Brain microvascular endothelial cell (primary cell): ENCODE results near the gene LRP1.

Experiments
- DNase-seq: peaks from one replicate; pipeline ENCODE4 v3.0.0-alpha.2; 2020
- H3K27ac ChIP-seq: fragments of 250-450 bp; sonication (Bioruptor Pico); 2 replicates; pipeline ENCODE4 v1.5.1; 2020; ENCODE audit warnings: mild to moderate bottlenecking, moderate library complexity
- H3K27me3 ChIP-seq: fragments of 250-450 bp; sonication (Bioruptor Pico); replicated peaks from 2 replicates; pipeline ENCODE4 v1.5.1; 2020; ENCODE audit warnings: mild to moderate bottlenecking
- H3K36me3 ChIP-seq: fragments of 250-450 bp; sonication (Bioruptor Pico); replicated peaks from 2 replicates; pipeline ENCODE4 v1.5.1; 2020; ENCODE audit warnings: mild to moderate bottlenecking
- H3K4me3 ChIP-seq: 2 replicates; pipeline ENCODE4 v1.5.1; 2011; ENCODE audit warnings: low read depth, mild to moderate bottlenecking, control low read depth, low read length, moderate library complexity
- in situ Hi-C: cut with HindIII; loops from 2 replicates; pipeline ENCODE4 v1.10.0; 2017; ENCODE audit warnings: low sequenced_read_pairs, low pct_ligation_motif_present
- TF ChIP-seq, protein P1 (sequence below): IDR thresholded peaks from 2 replicates; pipeline ENCODE4 v1.5.1; 2011; ENCODE audit warnings: low read depth, mild to moderate bottlenecking, moderate library complexity, low read length, control low read depth, inconsistent platforms; ENCODE audit errors: missing control alignments

LRP1 gene

DNA sequence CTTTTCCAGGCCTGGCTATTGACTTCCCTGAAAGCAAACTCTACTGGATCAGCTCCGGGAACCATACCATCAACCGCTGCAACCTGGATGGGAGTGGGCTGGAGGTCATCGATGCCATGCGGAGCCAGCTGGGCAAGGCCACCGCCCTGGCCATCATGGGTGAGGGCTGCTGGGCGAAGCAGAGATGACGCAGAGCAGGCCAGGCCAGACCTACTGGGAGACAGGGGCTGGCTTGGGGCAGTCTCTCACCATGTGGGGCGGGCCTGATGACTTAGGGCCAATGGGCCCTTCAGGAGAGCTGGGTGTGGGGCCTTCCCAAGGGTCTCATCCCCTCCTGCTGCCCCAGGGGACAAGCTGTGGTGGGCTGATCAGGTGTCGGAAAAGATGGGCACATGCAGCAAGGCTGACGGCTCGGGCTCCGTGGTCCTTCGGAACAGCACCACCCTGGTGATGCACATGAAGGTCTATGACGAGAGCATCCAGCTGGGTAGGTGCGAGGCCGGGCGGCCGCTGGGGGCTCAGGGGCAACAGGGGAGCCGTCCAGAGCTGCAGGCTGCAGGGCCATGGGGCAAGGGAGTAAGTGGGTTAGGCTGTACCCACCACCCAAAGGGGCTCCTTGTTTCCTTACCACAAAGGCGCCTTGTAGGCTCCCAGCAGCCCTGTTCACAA is 52.2 kb downstream of the LRP1 start:
- H3K4me3 ChIP-seq: no peak overlapping the region
- DNase-seq: no peak
- H3K27ac ChIP-seq: no peak overlapping the region
- no peaks in the 10 kb centered on the region for H3K27me3 ChIP-seq
- TF ChIP-seq, protein P1, sequence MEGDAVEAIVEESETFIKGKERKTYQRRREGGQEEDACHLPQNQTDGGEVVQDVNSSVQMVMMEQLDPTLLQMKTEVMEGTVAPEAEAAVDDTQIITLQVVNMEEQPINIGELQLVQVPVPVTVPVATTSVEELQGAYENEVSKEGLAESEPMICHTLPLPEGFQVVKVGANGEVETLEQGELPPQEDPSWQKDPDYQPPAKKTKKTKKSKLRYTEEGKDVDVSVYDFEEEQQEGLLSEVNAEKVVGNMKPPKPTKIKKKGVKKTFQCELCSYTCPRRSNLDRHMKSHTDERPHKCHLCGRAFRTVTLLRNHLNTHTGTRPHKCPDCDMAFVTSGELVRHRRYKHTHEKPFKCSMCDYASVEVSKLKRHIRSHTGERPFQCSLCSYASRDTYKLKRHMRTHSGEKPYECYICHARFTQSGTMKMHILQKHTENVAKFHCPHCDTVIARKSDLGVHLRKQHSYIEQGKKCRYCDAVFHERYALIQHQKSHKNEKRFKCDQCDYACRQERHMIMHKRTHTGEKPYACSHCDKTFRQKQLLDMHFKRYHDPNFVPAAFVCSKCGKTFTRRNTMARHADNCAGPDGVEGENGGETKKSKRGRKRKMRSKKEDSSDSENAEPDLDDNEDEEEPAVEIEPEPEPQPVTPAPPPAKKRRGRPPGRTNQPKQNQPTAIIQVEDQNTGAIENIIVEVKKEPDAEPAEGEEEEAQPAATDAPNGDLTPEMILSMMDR: no peak
- in situ Hi-C loops: no loop called here
- H3K36me3 ChIP-seq: peaks cover 89% of the 10 kb centered on the region

DNA sequence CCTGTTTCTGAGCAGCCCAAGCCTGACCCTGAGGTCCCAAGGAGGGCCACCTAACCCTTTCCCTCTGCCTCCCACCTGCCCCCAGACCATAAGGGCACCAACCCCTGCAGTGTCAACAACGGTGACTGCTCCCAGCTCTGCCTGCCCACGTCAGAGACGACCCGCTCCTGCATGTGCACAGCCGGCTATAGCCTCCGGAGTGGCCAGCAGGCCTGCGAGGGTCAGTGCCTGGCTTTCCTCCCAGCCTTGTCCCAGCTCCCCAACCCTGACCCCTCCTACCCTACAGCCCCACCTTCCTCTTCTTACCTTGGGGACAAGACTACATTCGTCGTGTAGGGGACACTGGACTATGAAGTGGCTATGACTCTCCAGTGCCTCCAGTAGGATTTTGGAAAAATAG is 52.8 kb downstream of the LRP1 start:
- Histone ChIP-seq H3K27me3 (no peaks in the 10 kb centered on the region), H3K36me3 (peaks cover 89% of the 10 kb centered on the region), H3K4me3 (no peak overlapping the region), H3K27ac (no peak overlapping the region)
- TF ChIP-seq, protein P1: no peak
- no peak for DNase-seq
- in situ Hi-C loops: no loop called here

DNA sequence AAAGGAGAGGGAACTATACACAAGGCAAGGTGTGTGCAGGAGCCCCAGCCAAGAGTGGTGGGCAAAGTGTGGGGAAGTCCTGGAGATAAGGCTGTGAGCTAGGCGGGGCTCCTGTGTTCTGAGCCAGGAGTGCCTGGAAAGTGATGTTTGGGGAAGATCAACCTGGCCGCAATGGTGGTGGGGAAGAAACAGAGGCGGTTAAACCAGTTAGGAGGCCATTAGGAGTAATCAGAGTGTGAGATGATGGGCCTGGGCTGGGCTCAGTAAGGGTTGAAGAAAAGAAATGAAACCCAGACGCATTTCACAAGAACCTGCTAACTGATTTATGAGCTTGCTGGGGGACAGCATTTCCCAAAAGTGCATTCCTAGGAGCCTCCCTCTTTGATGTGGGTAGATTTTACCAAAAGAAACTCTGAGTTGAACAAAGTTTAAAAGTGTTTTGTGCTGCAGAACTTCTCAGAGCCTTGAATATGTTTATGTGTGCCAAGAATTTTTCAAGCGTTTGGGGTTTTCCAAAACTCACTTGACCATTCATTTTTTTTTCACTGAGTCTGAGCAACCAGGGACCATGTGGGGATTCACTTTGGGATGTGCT is 53.4 kb downstream of the LRP1 start:
- H3K27ac ChIP-seq: no peak overlapping the region
- peaks cover 89% of the 10 kb centered on the region for H3K36me3 ChIP-seq
- in situ Hi-C loops: no loop called here
- H3K27me3 ChIP-seq: no peaks in the 10 kb centered on the region
- no peak for DNase-seq
- TF ChIP-seq, protein P1: no peak
- H3K4me3 ChIP-seq: no peak overlapping the region

DNA sequence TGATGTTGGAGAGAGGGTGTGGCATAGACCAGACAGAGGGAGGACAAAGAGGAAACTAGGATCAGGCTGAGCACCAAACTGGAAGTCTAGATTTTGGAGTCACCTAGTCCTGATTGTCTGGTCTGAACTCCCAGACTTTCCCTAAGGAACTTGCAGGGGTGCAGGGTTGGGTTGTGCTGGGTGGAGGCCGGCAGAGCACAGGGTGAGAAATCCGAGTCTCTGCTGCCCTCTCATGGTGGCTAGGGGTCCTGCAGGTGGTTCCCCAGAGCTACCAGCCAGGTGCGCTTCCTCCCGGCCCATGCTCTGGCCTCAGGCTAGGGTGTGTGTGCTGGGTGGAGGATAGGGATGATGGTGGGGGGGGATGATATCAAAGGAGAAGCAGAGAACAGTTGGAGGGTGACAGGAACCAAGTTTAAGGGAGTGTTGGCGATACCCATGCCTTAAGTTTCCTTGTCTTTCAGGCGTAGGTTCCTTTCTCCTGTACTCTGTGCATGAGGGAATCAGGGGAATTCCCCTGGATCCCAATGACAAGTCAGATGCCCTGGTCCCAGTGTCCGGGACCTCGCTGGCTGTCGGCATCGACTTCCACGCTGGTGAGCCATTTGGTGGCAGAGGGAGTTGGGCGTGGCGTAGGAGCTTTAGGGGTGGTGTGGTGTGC is 54.8 kb downstream of the LRP1 start:
- Histone ChIP-seq H3K36me3 (peaks cover 92% of the 10 kb centered on the region), H3K27me3 (no peaks in the 10 kb centered on the region), H3K4me3 (no peak overlapping the region), H3K27ac (no peak overlapping the region)
- TF ChIP-seq, protein P1: peak; percentile 88
- in situ Hi-C loops: no loop called here
- peak; percentile 36 for DNase-seq

DNA sequence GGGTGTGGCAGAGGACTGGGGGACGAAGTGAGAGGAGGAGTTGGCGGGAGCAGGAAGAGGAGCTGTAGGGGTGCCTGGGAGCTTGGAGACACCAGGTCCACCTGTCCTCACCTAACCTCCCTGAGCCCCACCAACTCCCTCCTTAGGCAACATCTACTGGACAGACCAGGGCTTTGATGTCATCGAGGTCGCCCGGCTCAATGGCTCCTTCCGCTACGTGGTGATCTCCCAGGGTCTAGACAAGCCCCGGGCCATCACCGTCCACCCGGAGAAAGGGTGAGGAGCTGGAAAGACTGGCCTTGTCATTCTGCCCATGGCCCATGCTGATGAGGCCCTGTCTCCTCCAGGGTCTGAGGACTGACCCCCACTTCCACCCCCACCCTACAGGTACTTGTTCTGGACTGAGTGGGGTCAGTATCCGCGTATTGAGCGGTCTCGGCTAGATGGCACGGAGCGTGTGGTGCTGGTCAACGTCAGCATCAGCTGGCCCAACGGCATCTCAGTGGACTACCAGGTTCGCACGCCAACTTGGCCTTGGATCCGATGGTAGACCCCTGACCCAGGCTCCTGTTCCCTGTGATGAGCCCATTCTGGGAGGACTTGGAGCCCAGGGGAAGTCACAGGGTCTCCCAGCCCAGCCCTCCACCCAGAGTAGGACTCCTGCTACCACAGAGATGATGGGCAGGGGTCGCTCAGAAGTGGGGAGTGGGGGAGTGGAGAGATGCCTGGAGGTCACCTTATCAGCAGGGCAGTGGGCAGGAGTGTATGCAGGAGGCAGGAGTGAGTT is 55.8 kb downstream of the LRP1 start:
- TF ChIP-seq, protein P1: no peak
- in situ Hi-C loops: no loop called here
- DNase-seq: no peak
- peaks cover 92% of the 10 kb centered on the region for H3K36me3 ChIP-seq
- H3K4me3 ChIP-seq: no peak overlapping the region
- H3K27me3 ChIP-seq: no peaks in the 10 kb centered on the region
- H3K27ac ChIP-seq: no peak overlapping the region
